SU-DHL-6 (cell line): ENCODE measurements around the gene HNRNPD.

ENCODE experiments used
- EZH2phosphoT487 ChIP-seq: fragments of 200-600 bp; sonication (generic), shearing (Covaris generic); conservative IDR thresholded peaks from 2 replicates; pipeline ENCODE4 v1.6.1; 2018; ENCODE audit warnings: mild to moderate bottlenecking, antibody characterized with exemption, low read length, moderate library complexity, mixed read lengths
- TF ChIP-seq, protein P1 (sequence below): fragments of 200-600 bp; sonication (generic); IDR thresholded peaks from one replicate; pipeline ENCODE4 v1.5.1; 2017; ENCODE audit warnings: antibody characterized with exemption, mild to moderate bottlenecking, low read length, moderate library complexity; ENCODE audit not compliant: insufficient read depth, poor library complexity, severe bottlenecking

DNA sequence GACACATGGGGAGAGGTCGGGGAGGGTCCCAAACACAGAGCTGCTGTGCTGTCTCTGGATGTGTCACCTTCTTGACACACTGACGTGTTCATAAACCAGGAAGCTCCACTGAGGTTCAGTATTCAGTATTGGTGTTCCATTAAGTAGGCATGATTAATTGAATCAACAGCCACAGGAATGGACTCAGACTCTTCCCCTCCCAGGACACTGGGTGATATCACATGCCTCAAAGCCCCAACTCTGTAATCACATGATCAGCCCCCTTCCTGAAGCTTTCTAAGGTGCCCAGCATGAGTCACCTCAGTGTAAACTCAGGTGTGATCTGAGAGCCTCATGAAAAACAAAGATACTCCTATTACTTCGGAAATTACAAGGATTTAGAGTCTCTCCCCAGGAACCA is 21.1 kb upstream of the HNRNPD start:
- TF ChIP-seq, protein P1, sequence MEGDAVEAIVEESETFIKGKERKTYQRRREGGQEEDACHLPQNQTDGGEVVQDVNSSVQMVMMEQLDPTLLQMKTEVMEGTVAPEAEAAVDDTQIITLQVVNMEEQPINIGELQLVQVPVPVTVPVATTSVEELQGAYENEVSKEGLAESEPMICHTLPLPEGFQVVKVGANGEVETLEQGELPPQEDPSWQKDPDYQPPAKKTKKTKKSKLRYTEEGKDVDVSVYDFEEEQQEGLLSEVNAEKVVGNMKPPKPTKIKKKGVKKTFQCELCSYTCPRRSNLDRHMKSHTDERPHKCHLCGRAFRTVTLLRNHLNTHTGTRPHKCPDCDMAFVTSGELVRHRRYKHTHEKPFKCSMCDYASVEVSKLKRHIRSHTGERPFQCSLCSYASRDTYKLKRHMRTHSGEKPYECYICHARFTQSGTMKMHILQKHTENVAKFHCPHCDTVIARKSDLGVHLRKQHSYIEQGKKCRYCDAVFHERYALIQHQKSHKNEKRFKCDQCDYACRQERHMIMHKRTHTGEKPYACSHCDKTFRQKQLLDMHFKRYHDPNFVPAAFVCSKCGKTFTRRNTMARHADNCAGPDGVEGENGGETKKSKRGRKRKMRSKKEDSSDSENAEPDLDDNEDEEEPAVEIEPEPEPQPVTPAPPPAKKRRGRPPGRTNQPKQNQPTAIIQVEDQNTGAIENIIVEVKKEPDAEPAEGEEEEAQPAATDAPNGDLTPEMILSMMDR = no peak
- no peak for TF ChIP-seq EZH2phosphoT487
